ENCODE measurements around the gene ELL2.

ELL2 gene

GRCh38 chr5:95848701-95849100 is 113.0 kb downstream of the ELL2 start:
- H3K4me3 ChIP-seq (ENCODE audit: low read depth in 1 of 2, low read length in 1 of 2): no peak overlapping the region
- peaks cover 34 to 39% of the 10 kb centered on the region in 2 experiments for H3K4me1 ChIP-seq (ENCODE audit: control insufficient read depth in 1 of 2, insufficient read depth in 1 of 2, low read depth in 1 of 2, low read length in 1 of 2)
- no peaks in the 10 kb centered on the region for H3K9me3 ChIP-seq
- TF ChIP-seq CTCF (IDR thresholded peaks at IDR 0.05): no peak
- no peaks in the 10 kb centered on the region for H3K27me3 ChIP-seq
- no peaks in the 10 kb centered on the region for H3K36me3 ChIP-seq
- H3K27ac ChIP-seq: no peak overlapping the region

- Histone ChIP-seq H3K36me3 (no peaks in the 10 kb centered on the region), H3K4me3 (ENCODE audit: low read depth in 1 of 2, low read length in 1 of 2) (no peak overlapping the region), H3K27me3 (no peaks in the 10 kb centered on the region), H3K27ac (no peak overlapping the region), H3K9me3 (no peaks in the 10 kb centered on the region), H3K4me1 (ENCODE audit: control insufficient read depth in 1 of 2, insufficient read depth in 1 of 2, low read depth in 1 of 2, low read length in 1 of 2) (peaks cover 49 to 54% of the 10 kb centered on the region in 2 experiments)
- TF ChIP-seq CTCF (IDR thresholded peaks at IDR 0.05): no peak
These were observed 114.4 kb downstream of the ELL2 start for GRCh38 chr5:95847261-95847592.

GRCh38 chr5:95846554-95847260 is 114.9 kb downstream of the ELL2 start:
- no peak overlapping the region for H3K4me3 ChIP-seq (ENCODE audit: low read depth in 1 of 2, low read length in 1 of 2)
- H3K27me3 ChIP-seq: no peaks in the 10 kb centered on the region
- peak overlapping the region; percentile 99 for H3K27ac ChIP-seq
- no peaks in the 10 kb centered on the region for H3K36me3 ChIP-seq
- peak; percentile 90 for TF ChIP-seq CTCF (IDR thresholded peaks at IDR 0.05)
- peaks cover 54 to 59% of the 10 kb centered on the region in 2 experiments for H3K4me1 ChIP-seq (ENCODE audit: control insufficient read depth in 1 of 2, insufficient read depth in 1 of 2, low read depth in 1 of 2, low read length in 1 of 2)
- H3K9me3 ChIP-seq: no peaks in the 10 kb centered on the region

- H3K36me3 ChIP-seq: no peaks in the 10 kb centered on the region
- no peak overlapping the region for H3K4me3 ChIP-seq (ENCODE audit: low read depth in 1 of 2, low read length in 1 of 2)
- no peaks in the 10 kb centered on the region for H3K9me3 ChIP-seq
- H3K27me3 ChIP-seq: no peaks in the 10 kb centered on the region
- H3K27ac ChIP-seq: peak overlapping the region; percentile 99
- peaks cover 67 to 70% of the 10 kb centered on the region in 2 experiments for H3K4me1 ChIP-seq (ENCODE audit: control insufficient read depth in 1 of 2, insufficient read depth in 1 of 2, low read depth in 1 of 2, low read length in 1 of 2)
- TF ChIP-seq CTCF (IDR thresholded peaks at IDR 0.05): no peak
These were observed 116.3 kb downstream of the ELL2 start for GRCh38 chr5:95845391-95845790.

GRCh38 chr5:95843733-95844223 is 117.9 kb downstream of the ELL2 start:
- peak overlapping the region; percentile 29 to 31 for H3K4me3 ChIP-seq (ENCODE audit: low read depth in 1 of 2, low read length in 1 of 2)
- no peaks in the 10 kb centered on the region for H3K36me3 ChIP-seq
- no peak for TF ChIP-seq CTCF (IDR thresholded peaks at IDR 0.05)
- peak overlapping the region; percentile 99 for H3K27ac ChIP-seq
- peaks cover 79% of the 10 kb centered on the region in 2 experiments for H3K4me1 ChIP-seq (ENCODE audit: control insufficient read depth in 1 of 2, insufficient read depth in 1 of 2, low read depth in 1 of 2, low read length in 1 of 2)
- no peaks in the 10 kb centered on the region for H3K9me3 ChIP-seq
- H3K27me3 ChIP-seq: no peaks in the 10 kb centered on the region

Data from neutrophil (primary cell).